Neutrophil (primary cell): ENCODE results near the gene SLC17A2.

Source experiments
- H3K27ac ChIP-seq: fragments of 200-600 bp; sonication (generic); 2 replicates; pipeline ENCODE4 v1.5.1; 2016; ENCODE audit warnings: mild to moderate bottlenecking, moderate library complexity
- H3K27me3 ChIP-seq: fragments of 200-600 bp; sonication (generic); 2 replicates; pipeline ENCODE4 v1.6.0; 2016; ENCODE audit warnings: mild to moderate bottlenecking
- H3K36me3 ChIP-seq: fragments of 200-600 bp; sonication (generic); 2 replicates; pipeline ENCODE4 v1.5.1; 2017
- H3K4me1 ChIP-seq, 2 experiments: fragments of 200-600 bp in 1 of 2; sonication (generic) in 1 of 2; 1 replicate in 1 of 2; 2 replicates in 1 of 2; pipeline versions ENCODE4 v1.5.1 to v1.6.1; 2013 to 2016; ENCODE audit warnings: low read depth in 1 of 2, low read length in 1 of 2, mild to moderate bottlenecking in 1 of 2, moderate library complexity in 1 of 2; ENCODE audit not compliant: control insufficient read depth in 1 of 2, insufficient read depth in 1 of 2
- H3K4me3 ChIP-seq, 2 experiments: fragments of 200-600 bp in 1 of 2; sonication (generic) in 1 of 2; 1 replicate in 1 of 2; 2 replicates in 1 of 2; pipeline ENCODE4 v1.5.1; 2013 to 2016; ENCODE audit warnings: low read depth in 1 of 2, low read length in 1 of 2, mild to moderate bottlenecking in 1 of 2, moderate library complexity in 1 of 2
- H3K9me3 ChIP-seq: fragments of 200-600 bp; sonication (generic); 2 replicates; pipeline ENCODE4 v1.5.1; 2016
- CTCF ChIP-seq: fragments of 200-600 bp; sonication (generic); IDR thresholded peaks from 2 replicates; pipeline ENCODE4 v1.5.1; 2016; ENCODE audit warnings: antibody characterized with exemption

SLC17A2 gene

GRCh38 chr6:25892877-25893276, 37.6 kb downstream of the SLC17A2 start:
- H3K27ac ChIP-seq: no peak overlapping the region
- TF ChIP-seq CTCF: no peak
- no peaks in the 10 kb centered on the region for H3K9me3 ChIP-seq
- H3K4me1 ChIP-seq: no peaks in the 10 kb centered on the region
- no peak overlapping the region for H3K4me3 ChIP-seq
- H3K36me3 ChIP-seq: no peaks in the 10 kb centered on the region
- H3K27me3 ChIP-seq: no peaks in the 10 kb centered on the region

- Histone ChIP-seq H3K9me3 (no peaks in the 10 kb centered on the region), H3K27me3 (no peaks in the 10 kb centered on the region), H3K4me1 (no peaks in the 10 kb centered on the region), H3K36me3 (no peaks in the 10 kb centered on the region), H3K4me3 (no peak overlapping the region), H3K27ac (no peak overlapping the region)
- TF ChIP-seq CTCF: no peak
Measured at GRCh38 chr6:25889877-25890853, 40.3 kb downstream of the SLC17A2 start.

GRCh38 chr6:25888626-25889025, 41.9 kb downstream of the SLC17A2 start:
- Histone ChIP-seq H3K27me3 (no peaks in the 10 kb centered on the region), H3K9me3 (no peaks in the 10 kb centered on the region), H3K27ac (no peak overlapping the region), H3K36me3 (no peaks in the 10 kb centered on the region), H3K4me3 (no peak overlapping the region), H3K4me1 (no peaks in the 10 kb centered on the region)
- no peak for TF ChIP-seq CTCF

- Histone ChIP-seq H3K9me3 (no peaks in the 10 kb centered on the region), H3K27ac (no peak overlapping the region), H3K4me3 (no peak overlapping the region), H3K4me1 (no peaks in the 10 kb centered on the region), H3K27me3 (peaks cover 8% of the 10 kb centered on the region), H3K36me3 (no peaks in the 10 kb centered on the region)
- TF ChIP-seq CTCF: no peak
Measured at GRCh38 chr6:25886066-25886465, 44.4 kb downstream of the SLC17A2 start.

- H3K36me3 ChIP-seq: no peaks in the 10 kb centered on the region
- H3K27ac ChIP-seq: no peak overlapping the region
- peaks cover 8% of the 10 kb centered on the region for H3K27me3 ChIP-seq
- no peak overlapping the region for H3K4me3 ChIP-seq
- H3K4me1 ChIP-seq: no peaks in the 10 kb centered on the region
- no peaks in the 10 kb centered on the region for H3K9me3 ChIP-seq
- TF ChIP-seq CTCF: no peak
Measured at GRCh38 chr6:25883991-25884390, 46.5 kb downstream of the SLC17A2 start.
